ENCODE measurements around the gene RIT2. TPM values are rescaled to one million over a fixed set of nuclear protein-coding genes. Genes with fewer than 3 reads are reported as not detected.

The RIT2 gene
- total RNA-seq, 1 experiment from 2014 or later: not detected

DNA sequence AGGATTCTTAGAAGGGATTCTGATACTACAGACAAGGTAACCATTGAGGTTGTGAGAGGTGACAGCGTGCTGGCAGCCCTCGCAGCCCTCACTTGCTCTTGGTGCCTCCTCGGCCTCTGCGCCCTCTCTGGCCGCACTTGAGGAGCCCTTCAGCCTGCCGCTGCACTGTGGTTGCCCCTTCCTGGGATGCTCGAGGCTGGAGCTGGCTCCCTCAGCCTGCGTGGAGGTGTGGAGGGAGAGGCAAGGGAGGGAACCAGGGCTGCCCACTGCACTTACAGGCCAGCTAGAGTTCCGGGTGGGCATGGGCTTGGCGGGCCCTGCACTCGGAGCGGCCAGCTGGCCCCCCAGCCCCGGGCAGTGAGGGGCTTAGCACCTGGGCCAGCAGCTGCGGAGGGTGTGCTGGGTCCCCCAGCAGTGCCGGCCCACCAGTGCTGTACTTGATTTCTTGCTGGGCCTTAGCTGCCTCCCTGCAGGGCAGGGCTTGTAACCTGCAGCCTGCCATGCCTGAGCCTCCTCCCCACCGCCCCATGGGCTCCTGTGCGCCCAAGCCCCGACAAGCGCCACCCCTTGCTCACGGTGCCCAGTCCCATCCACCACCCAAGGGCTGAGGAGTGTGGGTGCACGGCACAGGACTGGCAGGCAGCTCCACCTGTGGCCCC, 23.9 kb upstream of the RIT2 start:
- no peaks in the 10 kb centered on the region for H3K27me3 ChIP-seq (ENCODE audit: insufficient read depth, low read depth)
- no peaks in the 10 kb centered on the region for H4K20me1 ChIP-seq (ENCODE audit: insufficient read depth)
- ChIA-PET POLR2A (ENCODE audit: unreplicated experiment) (no interaction called here), CTCF (no interaction called here)
- H3K9me3 ChIP-seq (ENCODE audit: insufficient read depth, low read depth): no peaks in the 10 kb centered on the region
- no peak overlapping the region for H2AFZ ChIP-seq
- no peak overlapping the region for H3K4me3 ChIP-seq
- no peaks in the 10 kb centered on the region for H3K4me1 ChIP-seq (replicated peaks; ENCODE audit: insufficient read depth)
- H3K4me2 ChIP-seq: no peak overlapping the region
- no TSS peak for BruUV-seq (replicated peaks)
- no peaks in the 10 kb centered on the region for H3F3A ChIP-seq (ENCODE audit: insufficient read depth, low read depth)
- no peaks in the 10 kb centered on the region for H3K36me3 ChIP-seq (ENCODE audit: low read depth)
- intact Hi-C loops (cut with micrococcal nuclease; ENCODE audit: unreplicated experiment): no loop called here
- H3K9me2 ChIP-seq (ENCODE audit: insufficient read depth): no peaks in the 10 kb centered on the region
- no peak for DNase-seq
- TF ChIP-seq, protein P1, sequence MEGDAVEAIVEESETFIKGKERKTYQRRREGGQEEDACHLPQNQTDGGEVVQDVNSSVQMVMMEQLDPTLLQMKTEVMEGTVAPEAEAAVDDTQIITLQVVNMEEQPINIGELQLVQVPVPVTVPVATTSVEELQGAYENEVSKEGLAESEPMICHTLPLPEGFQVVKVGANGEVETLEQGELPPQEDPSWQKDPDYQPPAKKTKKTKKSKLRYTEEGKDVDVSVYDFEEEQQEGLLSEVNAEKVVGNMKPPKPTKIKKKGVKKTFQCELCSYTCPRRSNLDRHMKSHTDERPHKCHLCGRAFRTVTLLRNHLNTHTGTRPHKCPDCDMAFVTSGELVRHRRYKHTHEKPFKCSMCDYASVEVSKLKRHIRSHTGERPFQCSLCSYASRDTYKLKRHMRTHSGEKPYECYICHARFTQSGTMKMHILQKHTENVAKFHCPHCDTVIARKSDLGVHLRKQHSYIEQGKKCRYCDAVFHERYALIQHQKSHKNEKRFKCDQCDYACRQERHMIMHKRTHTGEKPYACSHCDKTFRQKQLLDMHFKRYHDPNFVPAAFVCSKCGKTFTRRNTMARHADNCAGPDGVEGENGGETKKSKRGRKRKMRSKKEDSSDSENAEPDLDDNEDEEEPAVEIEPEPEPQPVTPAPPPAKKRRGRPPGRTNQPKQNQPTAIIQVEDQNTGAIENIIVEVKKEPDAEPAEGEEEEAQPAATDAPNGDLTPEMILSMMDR (conservative IDR thresholded peaks at IDR 0.05): no peak
- H3K79me2 ChIP-seq (ENCODE audit: low read depth): no peaks in the 10 kb centered on the region
- no peak overlapping the region for H3K27ac ChIP-seq

DNA sequence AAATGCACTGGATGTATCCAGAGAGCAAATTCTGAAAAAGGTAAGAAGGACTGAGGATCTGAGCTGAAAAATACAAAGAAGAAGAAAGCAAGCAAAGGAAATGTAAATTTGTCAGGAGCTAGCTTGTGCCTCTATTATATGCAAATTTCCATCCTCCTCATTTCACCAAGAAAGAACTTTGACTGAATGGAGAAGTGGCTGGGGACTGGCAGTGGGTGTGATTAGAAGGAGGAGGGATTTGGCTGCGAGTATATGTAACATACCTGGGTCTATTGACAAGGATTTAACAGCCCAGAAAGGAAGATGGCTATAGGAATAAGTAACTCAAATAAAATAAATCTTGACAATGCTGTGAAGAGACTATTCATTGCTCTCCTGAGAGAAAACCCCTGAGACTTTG, 19.4 kb upstream of the RIT2 start:
- H3K4me2 ChIP-seq: no peak overlapping the region
- H3K9me3 ChIP-seq (ENCODE audit: insufficient read depth, low read depth): no peaks in the 10 kb centered on the region
- ChIA-PET CTCF (no interaction called here), POLR2A (ENCODE audit: unreplicated experiment) (no interaction called here)
- H3K9me2 ChIP-seq (ENCODE audit: insufficient read depth): no peaks in the 10 kb centered on the region
- no peaks in the 10 kb centered on the region for H4K20me1 ChIP-seq (ENCODE audit: insufficient read depth)
- H3F3A ChIP-seq (ENCODE audit: insufficient read depth, low read depth): no peaks in the 10 kb centered on the region
- H2AFZ ChIP-seq: no peak overlapping the region
- no TSS peak for BruUV-seq (replicated peaks)
- no peaks in the 10 kb centered on the region for H3K79me2 ChIP-seq (ENCODE audit: low read depth)
- no peak for TF ChIP-seq EZH2 (IDR thresholded peaks at IDR 0.05; ENCODE audit: low read depth)
- TF ChIP-seq, protein P1 (conservative IDR thresholded peaks at IDR 0.05): no peak
- H3K36me3 ChIP-seq (ENCODE audit: low read depth): no peaks in the 10 kb centered on the region
- H3K27ac ChIP-seq: no peak overlapping the region
- H3K4me3 ChIP-seq: no peak overlapping the region
- no peak for DNase-seq
- H3K4me1 ChIP-seq (replicated peaks; ENCODE audit: insufficient read depth): no peaks in the 10 kb centered on the region
- H3K27me3 ChIP-seq (ENCODE audit: insufficient read depth, low read depth): no peaks in the 10 kb centered on the region
- intact Hi-C loops (cut with micrococcal nuclease; ENCODE audit: unreplicated experiment): no loop called here

DNA sequence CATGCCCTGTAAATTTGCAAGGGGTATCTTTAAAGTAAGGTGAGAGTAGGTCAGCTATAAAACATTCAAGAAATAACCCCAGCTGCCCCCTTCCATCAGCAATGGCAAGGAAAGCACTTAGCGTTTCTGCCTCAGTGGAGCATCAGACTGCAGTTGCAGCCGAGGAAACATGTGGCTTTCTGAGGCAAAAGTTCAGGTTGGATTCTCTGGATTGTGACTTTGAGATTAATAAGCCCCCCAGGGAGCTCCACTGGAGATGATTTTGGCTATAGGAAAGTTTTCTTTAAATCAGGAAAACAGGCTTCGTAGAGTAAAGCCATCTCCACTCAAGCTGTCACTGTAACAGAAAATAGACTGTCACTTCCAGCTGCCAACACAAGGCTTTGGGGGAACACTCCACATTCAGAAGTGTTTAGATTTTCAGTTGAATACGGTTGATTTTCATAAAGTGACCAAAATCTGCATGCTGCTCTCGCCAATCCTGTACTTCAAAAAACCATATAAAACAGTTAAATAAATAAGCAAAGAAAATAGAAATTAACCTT, 15.3 kb upstream of the RIT2 start:
- H3F3A ChIP-seq (ENCODE audit: insufficient read depth, low read depth): no peaks in the 10 kb centered on the region
- no peak overlapping the region for H3K4me2 ChIP-seq
- CTCF ChIA-PET: no interaction called here
- H3K79me2 ChIP-seq (ENCODE audit: low read depth): no peaks in the 10 kb centered on the region
- H3K9me3 ChIP-seq (ENCODE audit: insufficient read depth, low read depth): no peaks in the 10 kb centered on the region
- no peak overlapping the region for H3K4me3 ChIP-seq
- H3K4me1 ChIP-seq (replicated peaks; ENCODE audit: insufficient read depth): no peaks in the 10 kb centered on the region
- no peaks in the 10 kb centered on the region for H3K9me2 ChIP-seq (ENCODE audit: insufficient read depth)
- no peaks in the 10 kb centered on the region for H3K27me3 ChIP-seq (ENCODE audit: insufficient read depth, low read depth)
- intact Hi-C loops (cut with micrococcal nuclease; ENCODE audit: unreplicated experiment): no loop called here
- DNase-seq: no peak
- BruUV-seq (replicated peaks): no TSS peak
- H4K20me1 ChIP-seq (ENCODE audit: insufficient read depth): no peaks in the 10 kb centered on the region
- TF ChIP-seq, protein P1 (conservative IDR thresholded peaks at IDR 0.05): no peak
- no peak for TF ChIP-seq EZH2 (IDR thresholded peaks at IDR 0.05; ENCODE audit: low read depth)
- no peaks in the 10 kb centered on the region for H3K36me3 ChIP-seq (ENCODE audit: low read depth)
- no peak overlapping the region for H2AFZ ChIP-seq
- POLR2A ChIA-PET (ENCODE audit: unreplicated experiment): no interaction called here
- no peak overlapping the region for H3K27ac ChIP-seq
